ENCODE data around the gene COL23A1.

COL23A1 gene

GRCh38 chr5:178475422-178475821 is 114.8 kb downstream of the COL23A1 start:
- DNase-seq (ENCODE audit: low read depth in 2 of 2), result no peak

GRCh38 chr5:178474562-178475184 is 115.5 kb downstream of the COL23A1 start:
- no peak for DNase-seq (ENCODE audit: low read depth in 2 of 2)

GRCh38 chr5:178473854-178474253 is 116.3 kb downstream of the COL23A1 start:
- DNase-seq (ENCODE audit: low read depth in 2 of 2), result no peak

- DNase-seq (ENCODE audit: low read depth in 2 of 2), result no peak
These were observed 118.1 kb downstream of the COL23A1 start for GRCh38 chr5:178472138-178472537.

GRCh38 chr5:178471711-178472110 is 118.5 kb downstream of the COL23A1 start:
- DNase-seq (ENCODE audit: low read depth in 2 of 2), result no peak

- no peak for DNase-seq (ENCODE audit: low read depth in 2 of 2)
These were observed 119.5 kb downstream of the COL23A1 start for GRCh38 chr5:178470760-178471025.

GRCh38 chr5:178469975-178470759 is 120.0 kb downstream of the COL23A1 start:
- DNase-seq (ENCODE audit: low read depth in 2 of 2), result no peak

GRCh38 chr5:178469011-178469974 is 120.9 kb downstream of the COL23A1 start:
- DNase-seq (ENCODE audit: low read depth in 2 of 2), result no peak

- no peak for DNase-seq (ENCODE audit: low read depth in 2 of 2)
These were observed 122.0 kb downstream of the COL23A1 start for GRCh38 chr5:178468196-178468685.

GRCh38 chr5:178467568-178468195 is 122.5 kb downstream of the COL23A1 start:
- DNase-seq (ENCODE audit: low read depth in 2 of 2), result no peak

- DNase-seq (ENCODE audit: low read depth in 2 of 2), result no peak
These were observed 123.0 kb downstream of the COL23A1 start for GRCh38 chr5:178467205-178467567.

GRCh38 chr5:178466342-178466741 is 123.9 kb downstream of the COL23A1 start:
- no peak for DNase-seq (ENCODE audit: low read depth in 2 of 2)

GRCh38 chr5:178465861-178466288 is 124.3 kb downstream of the COL23A1 start:
- DNase-seq (ENCODE audit: low read depth in 2 of 2), result no peak

- no peak for DNase-seq (ENCODE audit: low read depth in 2 of 2)
These were observed 124.8 kb downstream of the COL23A1 start for GRCh38 chr5:178465228-178465860.

- DNase-seq (ENCODE audit: low read depth in 2 of 2), result no peak
These were observed 125.7 kb downstream of the COL23A1 start for GRCh38 chr5:178464431-178465048.

- DNase-seq (ENCODE audit: low read depth in 2 of 2), result no peak
These were observed 126.7 kb downstream of the COL23A1 start for GRCh38 chr5:178463321-178464155.

GRCh38 chr5:178462816-178463215 is 127.4 kb downstream of the COL23A1 start:
- no peak for DNase-seq (ENCODE audit: low read depth in 2 of 2)

- peak in 1 of 2 experiments; percentile 25 for DNase-seq (ENCODE audit: low read depth in 2 of 2)
These were observed 128.1 kb downstream of the COL23A1 start for GRCh38 chr5:178462076-178462475.

- DNase-seq (ENCODE audit: low read depth in 2 of 2), result no peak
These were observed 129.0 kb downstream of the COL23A1 start for GRCh38 chr5:178461004-178461730.

Measured in fibroblast of skin of left biceps (primary cell).